Keratinocyte (primary cell): Measurements from ENCODE around the gene STXBP1. TPM values are rescaled to one million over a fixed set of nuclear protein-coding genes. Genes with fewer than 3 reads are reported as not detected.

Experiments used
- DNase-seq: peaks from one replicate; pipeline ENCODE4 v3.0.0-alpha.2; 2011; ENCODE audit warnings: low read depth, missing footprints, low spot score
- FAIRE-seq: peaks from 2 replicates; lab custom pipeline; 2011; peaks lifted over from hg19 to GRCh38; lab: Jason Lieb, UNC
- H2AFZ ChIP-seq: 2 replicates; pipeline ENCODE4 v1.6.0; 2012; ENCODE audit warnings: low read length, control low read depth, inconsistent platforms; ENCODE audit not compliant: control insufficient read depth
- H3K27ac ChIP-seq: 2 replicates; pipeline ENCODE4 v1.5.1; 2011; ENCODE audit warnings: low read length; ENCODE audit not compliant: control insufficient read depth, insufficient read depth
- H3K27me3 ChIP-seq: 3 replicates; pipeline ENCODE4 v1.6.0; 2011; ENCODE audit warnings: low read length; ENCODE audit not compliant: control insufficient read depth, insufficient read depth; ENCODE audit errors: extremely low read depth
- H3K36me3 ChIP-seq, 2 experiments: 2 replicates in 1 of 2; 3 replicates in 1 of 2; pipeline ENCODE4 v1.5.1; 2011; ENCODE audit warnings: low read length in 2 of 2, mild to moderate bottlenecking in 1 of 2; ENCODE audit not compliant: control insufficient read depth in 2 of 2, insufficient read depth in 2 of 2; ENCODE audit errors: extremely low read depth in 1 of 2
- H3K4me1 ChIP-seq: 3 replicates; pipeline ENCODE4 v1.5.1; 2011; ENCODE audit warnings: low read length; ENCODE audit not compliant: control insufficient read depth, insufficient read depth; ENCODE audit errors: extremely low read depth
- H3K4me2 ChIP-seq: 3 replicates; pipeline ENCODE4 v1.6.0; 2011; ENCODE audit warnings: low read depth, low read length; ENCODE audit not compliant: control insufficient read depth, insufficient read depth; ENCODE audit errors: extremely low read depth
- H3K4me3 ChIP-seq, 3 experiments: fragments of 200-600 bp in 1 of 3; sonication (generic) in 1 of 3; 2 replicates in 2 of 3; 3 replicates in 1 of 3; pipeline ENCODE4 v1.5.1; 2011 to 2016; ENCODE audit warnings: low read length in 3 of 3, mild to moderate bottlenecking in 3 of 3, control low read depth in 2 of 3, inconsistent platforms in 1 of 3, low read depth in 1 of 3, mixed read lengths in 1 of 3, mixed run types in 1 of 3, moderate library complexity in 1 of 3; ENCODE audit not compliant: control insufficient read depth in 2 of 3, insufficient read depth in 2 of 3; ENCODE audit errors: extremely low read depth in 1 of 3
- H3K79me2 ChIP-seq: 2 replicates; pipeline ENCODE4 v1.6.0; 2012; ENCODE audit warnings: low read length; ENCODE audit not compliant: control insufficient read depth, insufficient read depth
- H3K9ac ChIP-seq: 3 replicates; pipeline ENCODE4 v1.6.0; 2011; ENCODE audit warnings: low read length; ENCODE audit not compliant: control insufficient read depth, insufficient read depth; ENCODE audit errors: extremely low read depth
- H3K9me1 ChIP-seq: 3 replicates; pipeline ENCODE4 v1.6.0; 2011; ENCODE audit warnings: low read length; ENCODE audit not compliant: control insufficient read depth, insufficient read depth; ENCODE audit errors: extremely low read depth
- H3K9me3 ChIP-seq: 2 replicates; pipeline ENCODE4 v1.5.1; 2012; ENCODE audit warnings: low read depth, low read length; ENCODE audit not compliant: control insufficient read depth
- H4K20me1 ChIP-seq: 3 replicates; pipeline ENCODE4 v1.6.0; 2011; ENCODE audit warnings: low read length; ENCODE audit not compliant: control insufficient read depth, insufficient read depth; ENCODE audit errors: extremely low read depth
- CTCF ChIP-seq, 3 experiments: IDR thresholded peaks in 1 of 3; conservative IDR thresholded peaks in 1 of 3; optimal IDR thresholded peaks in 1 of 3; 2 replicates in 2 of 3; 3 replicates in 1 of 3; pipeline versions ENCODE3 to v1.5.1; 2011; ENCODE audit warnings: low read length in 3 of 3, mild to moderate bottlenecking in 3 of 3, moderate library complexity in 2 of 3, control low read depth in 1 of 3, inconsistent platforms in 1 of 3; ENCODE audit not compliant: insufficient read depth in 2 of 3; ENCODE audit errors: extremely low read depth in 1 of 3
- EZH2 ChIP-seq: IDR thresholded peaks from one replicate; pipeline ENCODE4 v1.6.1; 2012; ENCODE audit warnings: inconsistent platforms, mild to moderate bottlenecking, low read length, moderate library complexity
- dilution Hi-C: fragments of 300-500 bp; cut with MboI; formaldehyde crosslinking; loops from one replicate; pipeline ENCODE4 v1.7.0; 2020; ENCODE audit warnings: low sequenced_read_pairs; ENCODE audit not compliant: extremely low pct_ligation_motif_present
- polyA plus RNA-seq, 5 experiments: library from polyadenylated mRNA; depleted of rRNA in 3 of 5; stranded (reverse) in 3 of 5; stranded (forward) in 1 of 5; unstranded in 1 of 5; fragments of >200 nt; gene quantifications; 1 replicate in 1 of 5; 2 replicates in 3 of 5; 3 replicates in 1 of 5; pipeline versions ENCODE4 v1.2.1 to v1.2.3, GENCODE V29; 2011 to 2012; ENCODE audit warnings: missing spikeins in 2 of 5, low read depth in 1 of 5, low replicate concordance in 1 of 5

Gene STXBP1
- polyA plus RNA-seq, 1 donor (not counting 4 experiments of a cell fraction or from before 2014, with no cell fraction given) = 17.1 TPM

DNA sequence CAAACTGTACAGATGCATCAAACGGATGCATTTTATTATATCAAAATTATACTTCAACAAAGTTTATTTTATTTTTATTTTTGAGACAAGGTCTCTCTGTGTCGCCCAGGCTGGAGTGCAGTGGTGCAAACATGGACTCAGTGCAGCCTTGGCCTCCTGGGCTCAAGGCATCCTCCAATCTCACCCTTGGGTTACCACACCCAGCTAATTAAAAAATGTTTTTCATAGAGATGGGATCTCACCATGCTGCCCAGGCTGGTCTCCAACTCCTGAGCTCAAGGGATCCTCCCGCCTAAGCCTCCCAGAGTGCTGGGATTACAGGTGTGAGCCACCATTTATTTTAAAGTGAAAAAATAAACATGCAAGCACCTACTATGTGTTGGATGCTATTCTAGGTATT lies 40.1 kb upstream of the STXBP1 start:
- no peaks in the 10 kb centered on the region for H3K9me3 ChIP-seq
- TF ChIP-seq CTCF (optimal IDR thresholded peaks at IDR 0.05 in 1 of 3, IDR thresholded peaks at IDR 0.05 in 1 of 3, conservative IDR thresholded peaks at IDR 0.05 in 1 of 3; ENCODE audit: extremely low read depth in 1 of 3, insufficient read depth in 2 of 3, low read length in 3 of 3) (no peak), EZH2 (no peak)
- H3K27ac ChIP-seq = no peak overlapping the region
- peaks cover 38% of the 10 kb centered on the region for H3K4me1 ChIP-seq
- no peak overlapping the region for H3K9ac ChIP-seq
- H3K79me2 ChIP-seq = peaks cover 20% of the 10 kb centered on the region
- no peak overlapping the region for H2AFZ ChIP-seq
- no peaks in the 10 kb centered on the region for H3K27me3 ChIP-seq
- no peaks in the 10 kb centered on the region for H4K20me1 ChIP-seq
- FAIRE-seq (no peak), DNase-seq (no peak)
- no peak overlapping the region for H3K4me2 ChIP-seq
- dilution Hi-C loops = no loop called here
- peaks cover 2 to 10% of the 10 kb centered on the region in 2 experiments for H3K36me3 ChIP-seq
- no peaks in the 10 kb centered on the region for H3K9me1 ChIP-seq
- H3K4me3 ChIP-seq = no peak overlapping the region

GRCh38 chr9:127572961-127573721 lies 38.9 kb upstream of the STXBP1 start:
- Histone ChIP-seq H3K9me1 (no peaks in the 10 kb centered on the region), H2AFZ (no peak overlapping the region), H3K79me2 (peaks cover 9% of the 10 kb centered on the region), H3K9ac (no peak overlapping the region), H3K4me1 (peaks cover 38% of the 10 kb centered on the region), H3K4me3 (no peak overlapping the region), H3K36me3 (peaks cover 0 to 3% of the 10 kb centered on the region in 2 experiments), H3K27me3 (no peaks in the 10 kb centered on the region), H3K9me3 (no peaks in the 10 kb centered on the region), H3K4me2 (no peak overlapping the region), H3K27ac (no peak overlapping the region), H4K20me1 (no peaks in the 10 kb centered on the region)
- DNase-seq (no peak), FAIRE-seq (no peak)
- dilution Hi-C loops = no loop called here
- TF ChIP-seq EZH2 = no peak
- TF ChIP-seq CTCF (optimal IDR thresholded peaks at IDR 0.05 in 1 of 3, IDR thresholded peaks at IDR 0.05 in 1 of 3, conservative IDR thresholded peaks at IDR 0.05 in 1 of 3; ENCODE audit: extremely low read depth in 1 of 3, insufficient read depth in 2 of 3, low read length in 3 of 3) = no peak
